ENCODE data around the gene CACNA1A.

Gene CACNA1A

DNA sequence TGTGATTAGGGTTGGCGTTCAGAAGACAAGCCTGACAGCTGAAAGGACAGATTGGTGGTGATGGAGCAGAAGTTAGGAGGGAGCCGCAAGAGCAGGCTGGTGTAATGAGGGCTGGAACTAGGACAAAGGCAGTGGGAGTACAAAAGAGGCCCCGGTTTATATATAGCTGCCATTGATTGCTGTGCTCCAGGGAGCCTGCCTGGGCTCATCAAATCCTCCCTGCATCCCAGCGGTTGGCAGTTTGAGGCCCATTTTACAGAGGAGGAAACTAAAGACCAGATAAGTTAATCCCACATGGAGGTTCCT lies 123.7 kb downstream of the CACNA1A start:
- Histone ChIP-seq H2AK5ac (ENCODE audit: low read length) (no peak overlapping the region), H2BK120ac (ENCODE audit: low read depth, low read length) (no peak overlapping the region), H3K4me2 (ENCODE audit: low read length) (no peak overlapping the region), H3K18ac (ENCODE audit: low read length) (no peak overlapping the region), H4K5ac (ENCODE audit: low read length) (no peak overlapping the region), H3K4me3 (ENCODE audit: low read length) (no peak overlapping the region), H3K4ac (ENCODE audit: low read depth, low read length) (no peak overlapping the region), H3K23ac (ENCODE audit: low read length) (no peak overlapping the region), H2BK5ac (ENCODE audit: low read length) (no peak overlapping the region), H3K56ac (ENCODE audit: low read length) (no peak overlapping the region), H3K9ac (ENCODE audit: low read length) (no peak overlapping the region), H4K8ac (ENCODE audit: low read depth, low read length) (no peak overlapping the region), H3K4me1 (ENCODE audit: control insufficient read depth, low read depth, low read length) (no peaks in the 10 kb centered on the region), H3K79me1 (ENCODE audit: low read length) (no peaks in the 10 kb centered on the region), H3K36me3 (ENCODE audit: control insufficient read depth, insufficient read depth, low read length) (no peaks in the 10 kb centered on the region), H2BK15ac (replicated peaks; ENCODE audit: low read depth) (no peak overlapping the region), H3K27ac (ENCODE audit: low read depth, low read length) (no peak overlapping the region), H3K79me2 (ENCODE audit: control insufficient read depth, insufficient read depth, low read length) (no peaks in the 10 kb centered on the region), H3K27me3 (ENCODE audit: insufficient read depth, low read length, poor library complexity) (no peaks in the 10 kb centered on the region)
- no peak for DNase-seq
- WGBS (ENCODE audit: extremely low coverage, insufficient coverage, low lambda C conversion rate) = no CpG with 5 or more reads among the region's 4 CpGs

DNA sequence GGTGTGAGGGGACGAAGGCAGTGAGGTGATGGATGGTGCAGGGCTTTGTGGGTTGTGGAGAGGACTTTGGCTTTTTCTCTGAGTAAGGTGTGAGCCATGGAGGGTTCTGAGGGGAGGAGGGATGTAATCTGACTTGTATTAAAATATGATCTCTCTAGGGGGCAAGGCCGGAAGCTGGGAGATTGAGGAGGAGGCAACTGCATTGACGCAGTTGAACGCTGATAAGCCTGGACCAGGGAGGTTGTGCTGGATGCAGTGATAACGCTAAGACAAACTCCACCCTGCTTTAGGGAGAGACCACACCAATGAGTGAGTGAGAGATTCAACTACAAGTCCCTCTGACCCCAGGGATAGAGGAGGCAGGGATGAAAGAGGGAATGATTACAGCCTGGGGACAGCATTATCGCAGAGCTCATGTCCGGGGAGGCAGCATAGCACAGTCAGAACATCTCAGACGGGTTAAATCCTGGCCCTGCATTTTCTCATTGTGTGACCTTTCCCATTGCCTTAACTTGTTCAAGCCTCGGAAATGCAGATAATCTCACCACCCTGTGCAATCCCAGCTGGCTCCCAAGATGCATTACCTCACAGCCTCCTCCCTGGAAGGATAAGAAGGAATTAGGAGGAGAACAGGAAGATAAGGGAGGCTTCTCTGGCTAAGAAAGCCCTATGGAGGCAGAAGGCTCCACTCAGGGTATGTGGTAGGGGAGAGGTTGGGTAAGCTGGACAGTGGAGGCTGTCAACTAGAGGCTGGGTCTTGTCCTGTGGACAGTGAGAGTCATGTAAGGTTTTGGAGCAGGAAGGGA lies 124.2 kb downstream of the CACNA1A start:
- Histone ChIP-seq H3K27me3 (ENCODE audit: insufficient read depth, low read length, poor library complexity) (no peaks in the 10 kb centered on the region), H4K8ac (ENCODE audit: low read depth, low read length) (no peak overlapping the region), H3K79me2 (ENCODE audit: control insufficient read depth, insufficient read depth, low read length) (no peaks in the 10 kb centered on the region), H3K18ac (ENCODE audit: low read length) (no peak overlapping the region), H3K36me3 (ENCODE audit: control insufficient read depth, insufficient read depth, low read length) (no peaks in the 10 kb centered on the region), H2BK120ac (ENCODE audit: low read depth, low read length) (no peak overlapping the region), H3K4me3 (ENCODE audit: low read length) (no peak overlapping the region), H3K9ac (ENCODE audit: low read length) (no peak overlapping the region), H2AK5ac (ENCODE audit: low read length) (no peak overlapping the region), H3K23ac (ENCODE audit: low read length) (no peak overlapping the region), H3K79me1 (ENCODE audit: low read length) (no peaks in the 10 kb centered on the region), H3K4me1 (ENCODE audit: control insufficient read depth, low read depth, low read length) (no peaks in the 10 kb centered on the region), H3K4ac (ENCODE audit: low read depth, low read length) (no peak overlapping the region), H2BK5ac (ENCODE audit: low read length) (no peak overlapping the region), H2BK15ac (replicated peaks; ENCODE audit: low read depth) (no peak overlapping the region), H4K5ac (ENCODE audit: low read length) (no peak overlapping the region), H3K4me2 (ENCODE audit: low read length) (no peak overlapping the region), H3K56ac (ENCODE audit: low read length) (no peak overlapping the region), H3K27ac (ENCODE audit: low read depth, low read length) (no peak overlapping the region)
- WGBS (ENCODE audit: extremely low coverage, insufficient coverage, low lambda C conversion rate) = no CpG with 5 or more reads among the region's 9 CpGs
- DNase-seq = peak; percentile 18

DNA sequence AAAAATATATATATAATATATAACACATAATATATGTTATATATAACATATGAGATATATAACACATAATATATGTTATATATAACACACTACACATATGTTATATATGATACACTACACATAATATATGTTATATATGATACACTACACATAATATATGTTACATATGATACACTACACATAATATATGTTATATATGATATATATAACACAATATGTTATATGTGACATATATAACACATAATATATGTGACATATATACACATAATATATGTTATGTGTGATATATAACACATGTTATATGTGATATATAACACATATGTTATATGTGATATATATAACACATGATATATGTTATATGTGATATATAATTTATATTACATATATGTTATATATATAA lies 129.7 kb downstream of the CACNA1A start:
- Histone ChIP-seq H2BK5ac (ENCODE audit: low read length) (no peak overlapping the region), H3K79me1 (ENCODE audit: low read length) (no peaks in the 10 kb centered on the region), H3K27me3 (ENCODE audit: insufficient read depth, low read length, poor library complexity) (no peaks in the 10 kb centered on the region), H2BK15ac (replicated peaks; ENCODE audit: low read depth) (no peak overlapping the region), H3K4me1 (ENCODE audit: control insufficient read depth, low read depth, low read length) (no peaks in the 10 kb centered on the region), H3K79me2 (ENCODE audit: control insufficient read depth, insufficient read depth, low read length) (no peaks in the 10 kb centered on the region), H3K23ac (ENCODE audit: low read length) (no peak overlapping the region), H3K27ac (ENCODE audit: low read depth, low read length) (no peak overlapping the region), H3K4ac (ENCODE audit: low read depth, low read length) (no peak overlapping the region), H4K8ac (ENCODE audit: low read depth, low read length) (no peak overlapping the region), H3K4me2 (ENCODE audit: low read length) (no peak overlapping the region), H4K5ac (ENCODE audit: low read length) (no peak overlapping the region), H3K9ac (ENCODE audit: low read length) (no peak overlapping the region), H2AK5ac (ENCODE audit: low read length) (no peak overlapping the region), H3K36me3 (ENCODE audit: control insufficient read depth, insufficient read depth, low read length) (no peaks in the 10 kb centered on the region), H2BK120ac (ENCODE audit: low read depth, low read length) (no peak overlapping the region), H3K4me3 (ENCODE audit: low read length) (no peak overlapping the region), H3K18ac (ENCODE audit: low read length) (no peak overlapping the region), H3K56ac (ENCODE audit: low read length) (no peak overlapping the region)
- no peak for DNase-seq

DNA sequence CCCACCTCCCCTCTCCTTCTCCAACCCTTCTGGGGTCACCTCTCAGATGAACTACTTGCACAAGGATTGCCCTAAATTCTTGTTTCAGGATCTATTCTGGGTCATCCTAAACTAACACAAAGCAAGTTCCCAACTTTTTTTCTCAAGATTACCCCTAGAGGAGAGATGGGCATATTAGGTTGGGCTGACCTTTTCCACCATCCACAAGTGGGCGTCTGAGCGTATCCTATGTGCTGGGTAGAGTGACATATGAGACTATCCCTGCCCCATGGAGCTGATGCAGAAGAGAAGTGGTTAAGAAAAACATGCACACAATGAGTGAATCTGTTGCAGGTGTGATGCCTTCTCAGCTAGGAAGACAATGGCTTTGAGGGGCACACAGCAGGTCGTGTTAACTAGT lies 132.7 kb downstream of the CACNA1A start:
- Histone ChIP-seq H3K79me2 (ENCODE audit: control insufficient read depth, insufficient read depth, low read length) (no peaks in the 10 kb centered on the region), H3K4ac (ENCODE audit: low read depth, low read length) (no peak overlapping the region), H2BK120ac (ENCODE audit: low read depth, low read length) (no peak overlapping the region), H3K36me3 (ENCODE audit: control insufficient read depth, insufficient read depth, low read length) (no peaks in the 10 kb centered on the region), H3K4me2 (ENCODE audit: low read length) (no peak overlapping the region), H2BK5ac (ENCODE audit: low read length) (no peak overlapping the region), H3K4me1 (ENCODE audit: control insufficient read depth, low read depth, low read length) (no peaks in the 10 kb centered on the region), H3K23ac (ENCODE audit: low read length) (no peak overlapping the region), H2BK15ac (replicated peaks; ENCODE audit: low read depth) (no peak overlapping the region), H3K18ac (ENCODE audit: low read length) (no peak overlapping the region), H4K5ac (ENCODE audit: low read length) (no peak overlapping the region), H3K56ac (ENCODE audit: low read length) (no peak overlapping the region), H3K4me3 (ENCODE audit: low read length) (no peak overlapping the region), H2AK5ac (ENCODE audit: low read length) (no peak overlapping the region), H3K27ac (ENCODE audit: low read depth, low read length) (no peak overlapping the region), H3K27me3 (ENCODE audit: insufficient read depth, low read length, poor library complexity) (no peaks in the 10 kb centered on the region), H3K9ac (ENCODE audit: low read length) (no peak overlapping the region), H4K8ac (ENCODE audit: low read depth, low read length) (no peak overlapping the region), H3K79me1 (ENCODE audit: low read length) (no peaks in the 10 kb centered on the region)
- DNase-seq = no peak
- no CpG with 5 or more reads among the region's 3 CpGs for WGBS (ENCODE audit: extremely low coverage, insufficient coverage, low lambda C conversion rate)

DNA sequence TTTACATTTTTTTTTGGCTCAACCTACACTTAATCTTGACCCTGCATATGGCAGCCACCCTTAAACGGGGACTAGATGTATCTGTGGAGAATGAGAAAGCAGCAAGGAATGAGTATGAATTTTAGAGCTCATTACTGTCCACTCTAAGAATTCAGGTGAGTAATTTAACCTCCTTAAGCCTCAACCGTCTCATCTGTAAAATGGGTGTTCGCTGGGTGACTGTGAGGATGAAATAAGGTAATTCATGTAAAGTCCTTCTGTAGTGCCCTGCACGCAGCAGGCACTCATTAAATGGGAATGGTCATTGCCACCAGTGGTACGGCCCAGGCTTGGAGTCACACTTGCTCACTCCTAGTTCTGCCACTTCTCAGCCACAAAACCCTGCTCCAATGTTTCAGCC lies 135.3 kb downstream of the CACNA1A start:
- WGBS (ENCODE audit: extremely low coverage, insufficient coverage, low lambda C conversion rate) = no CpG with 5 or more reads among the region's 5 CpGs
- H3K36me3 ChIP-seq (ENCODE audit: control insufficient read depth, insufficient read depth, low read length) = no peaks in the 10 kb centered on the region
- H3K79me2 ChIP-seq (ENCODE audit: control insufficient read depth, insufficient read depth, low read length) = no peaks in the 10 kb centered on the region
- H2BK120ac ChIP-seq (ENCODE audit: low read depth, low read length) = no peak overlapping the region
- no peak overlapping the region for H3K4ac ChIP-seq (ENCODE audit: low read depth, low read length)
- H3K56ac ChIP-seq (ENCODE audit: low read length) = no peak overlapping the region
- no peak overlapping the region for H4K5ac ChIP-seq (ENCODE audit: low read length)
- no peak overlapping the region for H3K18ac ChIP-seq (ENCODE audit: low read length)
- no peaks in the 10 kb centered on the region for H3K27me3 ChIP-seq (ENCODE audit: insufficient read depth, low read length, poor library complexity)
- no peak overlapping the region for H3K9ac ChIP-seq (ENCODE audit: low read length)
- no peak overlapping the region for H2BK15ac ChIP-seq (replicated peaks; ENCODE audit: low read depth)
- no peak overlapping the region for H3K4me3 ChIP-seq (ENCODE audit: low read length)
- H2AK5ac ChIP-seq (ENCODE audit: low read length) = no peak overlapping the region
- no peak overlapping the region for H4K8ac ChIP-seq (ENCODE audit: low read depth, low read length)
- no peak for DNase-seq
- no peak overlapping the region for H3K27ac ChIP-seq (ENCODE audit: low read depth, low read length)
- H3K4me1 ChIP-seq (ENCODE audit: control insufficient read depth, low read depth, low read length) = no peaks in the 10 kb centered on the region
- H3K79me1 ChIP-seq (ENCODE audit: low read length) = no peaks in the 10 kb centered on the region
- H3K23ac ChIP-seq (ENCODE audit: low read length) = no peak overlapping the region
- H2BK5ac ChIP-seq (ENCODE audit: low read length) = no peak overlapping the region
- no peak overlapping the region for H3K4me2 ChIP-seq (ENCODE audit: low read length)

DNA sequence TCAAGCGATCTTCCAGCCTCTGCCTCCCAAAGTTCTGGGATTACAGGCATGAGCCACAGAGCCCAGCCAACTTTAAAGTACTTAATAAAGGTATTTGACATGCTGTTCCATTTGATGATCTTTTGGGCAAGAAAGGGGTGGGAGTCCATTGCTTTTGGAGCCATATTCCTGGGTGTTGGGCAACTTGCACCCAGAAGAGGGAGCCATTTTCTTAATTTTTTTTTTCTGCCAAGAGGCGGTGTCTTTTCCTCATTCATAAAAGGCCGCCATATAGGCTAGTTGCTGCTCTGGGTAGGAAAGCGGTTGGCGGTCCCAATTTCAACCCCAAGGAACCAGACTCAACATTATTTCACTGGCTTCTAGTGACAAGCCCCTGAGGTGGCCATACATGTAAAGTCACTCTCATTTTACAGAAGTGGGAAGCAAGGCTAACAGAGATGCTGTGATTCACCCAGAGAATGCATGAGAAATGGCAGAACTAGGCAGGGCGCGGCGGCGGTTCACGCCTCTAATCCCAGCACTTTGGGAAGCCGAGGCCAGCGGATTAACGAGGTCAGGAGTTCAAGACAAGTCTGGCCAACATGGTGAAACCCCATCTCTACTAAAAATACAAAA lies 139.6 kb downstream of the CACNA1A start:
- peaks cover 2% of the 10 kb centered on the region for H3K4me1 ChIP-seq (ENCODE audit: control insufficient read depth, low read depth, low read length)
- DNase-seq = peak; percentile 57
- H3K9ac ChIP-seq (ENCODE audit: low read length) = no peak overlapping the region
- no peak overlapping the region for H3K4me2 ChIP-seq (ENCODE audit: low read length)
- H3K27ac ChIP-seq (ENCODE audit: low read depth, low read length) = no peak overlapping the region
- H2AK5ac ChIP-seq (ENCODE audit: low read length) = no peak overlapping the region
- no peak overlapping the region for H2BK5ac ChIP-seq (ENCODE audit: low read length)
- H2BK15ac ChIP-seq (replicated peaks; ENCODE audit: low read depth) = no peak overlapping the region
- H3K79me1 ChIP-seq (ENCODE audit: low read length) = no peaks in the 10 kb centered on the region
- H4K8ac ChIP-seq (ENCODE audit: low read depth, low read length) = no peak overlapping the region
- H2BK120ac ChIP-seq (ENCODE audit: low read depth, low read length) = no peak overlapping the region
- no peaks in the 10 kb centered on the region for H3K27me3 ChIP-seq (ENCODE audit: insufficient read depth, low read length, poor library complexity)
- no peak overlapping the region for H3K23ac ChIP-seq (ENCODE audit: low read length)
- no peak overlapping the region for H4K5ac ChIP-seq (ENCODE audit: low read length)
- no peak overlapping the region for H3K18ac ChIP-seq (ENCODE audit: low read length)
- no peaks in the 10 kb centered on the region for H3K36me3 ChIP-seq (ENCODE audit: control insufficient read depth, insufficient read depth, low read length)
- no CpG with 5 or more reads among the region's 13 CpGs for WGBS (ENCODE audit: extremely low coverage, insufficient coverage, low lambda C conversion rate)
- H3K4ac ChIP-seq (ENCODE audit: low read depth, low read length) = no peak overlapping the region
- H3K4me3 ChIP-seq (ENCODE audit: low read length) = no peak overlapping the region
- no peak overlapping the region for H3K56ac ChIP-seq (ENCODE audit: low read length)
- no peaks in the 10 kb centered on the region for H3K79me2 ChIP-seq (ENCODE audit: control insufficient read depth, insufficient read depth, low read length)

Data from mesendoderm (in vitro differentiated cells).